ENCODE data around the gene TXNIP. TPM values are rescaled to one million over a fixed set of nuclear protein-coding genes. Genes with fewer than 3 reads are reported as not detected.

Gene TXNIP
- polyA plus RNA-seq, 1 of the 3 experiments (the other 2 are of a cell fraction): 44.6 TPM

DNA sequence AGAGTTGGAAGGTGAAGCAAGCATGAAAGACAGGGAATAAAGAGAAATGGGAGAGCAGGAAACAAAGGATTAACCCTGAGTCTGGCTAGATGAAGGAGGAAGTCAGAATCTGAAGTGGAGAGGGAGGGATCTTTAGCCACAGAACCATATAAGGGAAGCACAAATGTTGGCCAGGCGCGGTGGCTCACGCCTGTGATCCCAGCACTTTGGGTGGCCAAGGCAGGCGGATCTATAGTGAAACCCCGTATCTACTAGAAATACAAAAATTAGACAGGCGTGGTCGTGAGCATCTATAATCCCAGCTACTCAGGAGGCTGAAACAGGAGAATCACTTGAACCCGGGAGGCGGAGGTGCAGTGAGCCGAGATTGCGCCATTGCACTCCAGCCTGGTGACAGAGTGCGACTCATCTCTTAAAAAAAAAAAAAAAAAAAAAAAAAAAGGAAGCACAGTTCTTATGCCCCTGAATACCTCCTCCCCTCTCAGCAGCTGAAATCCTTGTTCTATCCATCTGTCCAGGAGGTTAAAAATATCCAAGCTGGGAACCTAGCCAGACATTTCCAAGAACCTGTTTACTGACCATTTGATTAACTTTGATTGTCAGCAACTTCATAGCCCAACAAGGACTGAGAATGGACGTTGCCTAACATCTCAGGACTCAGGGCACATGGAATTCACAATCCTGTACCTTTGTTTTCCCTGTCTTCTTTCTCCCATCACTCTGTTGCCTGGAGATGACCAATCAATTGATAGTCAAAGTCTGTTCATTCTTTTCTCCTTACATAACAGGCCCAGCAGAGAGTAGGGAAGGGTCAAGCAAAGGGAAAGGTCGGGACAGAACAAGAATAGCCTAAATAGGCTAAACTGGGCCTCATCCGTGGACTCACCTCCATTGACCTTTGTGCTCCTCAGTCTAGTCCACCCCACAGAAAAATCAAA, 10.6 kb downstream of the TXNIP start (continued):
- TF ChIP-seq, protein P1, sequence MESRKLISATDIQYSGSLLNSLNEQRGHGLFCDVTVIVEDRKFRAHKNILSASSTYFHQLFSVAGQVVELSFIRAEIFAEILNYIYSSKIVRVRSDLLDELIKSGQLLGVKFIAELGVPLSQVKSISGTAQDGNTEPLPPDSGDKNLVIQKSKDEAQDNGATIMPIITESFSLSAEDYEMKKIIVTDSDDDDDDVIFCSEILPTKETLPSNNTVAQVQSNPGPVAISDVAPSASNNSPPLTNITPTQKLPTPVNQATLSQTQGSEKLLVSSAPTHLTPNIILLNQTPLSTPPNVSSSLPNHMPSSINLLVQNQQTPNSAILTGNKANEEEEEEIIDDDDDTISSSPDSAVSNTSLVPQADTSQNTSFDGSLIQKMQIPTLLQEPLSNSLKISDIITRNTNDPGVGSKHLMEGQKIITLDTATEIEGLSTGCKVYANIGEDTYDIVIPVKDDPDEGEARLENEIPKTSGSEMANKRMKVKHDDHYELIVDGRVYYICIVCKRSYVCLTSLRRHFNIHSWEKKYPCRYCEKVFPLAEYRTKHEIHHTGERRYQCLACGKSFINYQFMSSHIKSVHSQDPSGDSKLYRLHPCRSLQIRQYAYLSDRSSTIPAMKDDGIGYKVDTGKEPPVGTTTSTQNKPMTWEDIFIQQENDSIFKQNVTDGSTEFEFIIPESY (IDR thresholded peaks at IDR 0.05; ENCODE audit: borderline replicate concordance, low read depth): no peak
- TF ChIP-seq TAF1 (IDR thresholded peaks at IDR 0.05; ENCODE audit: borderline replicate concordance, low read depth, low read length) (no peak), EP300 (IDR thresholded peaks at IDR 0.05; ENCODE audit: borderline replicate concordance in 1 of 2, low read depth in 1 of 2, low read length in 1 of 2) (no peak), MXI1 (IDR thresholded peaks at IDR 0.05; ENCODE audit: low read depth, low read length) (no peak), GATA2 (CRISPR knock-in tag; IDR thresholded peaks at IDR 0.05) (no peak), FOXM1 (IDR thresholded peaks at IDR 0.05; ENCODE audit: low read depth) (no peak), SIN3A (IDR thresholded peaks at IDR 0.05; ENCODE audit: borderline replicate concordance, low read depth, low read length) (no peak), ELF1 (IDR thresholded peaks at IDR 0.05) (no peak), EZH2phosphoT487 (IDR thresholded peaks at IDR 0.05; ENCODE audit: borderline replicate concordance, low read depth) (no peak), RFX5 (IDR thresholded peaks at IDR 0.05; ENCODE audit: low read length) (no peak), RXRA (IDR thresholded peaks at IDR 0.05; ENCODE audit: borderline replicate concordance, low read depth) (no peak; the same call in 1 of the 2 replicates), MEF2A (IDR thresholded peaks at IDR 0.05; ENCODE audit: borderline replicate concordance, low read depth) (peak; percentile 70; the same call in 1 of the 2 replicates), NFIC (IDR thresholded peaks at IDR 0.05; ENCODE audit: borderline replicate concordance) (peak; percentile 37; the same call in 1 of the 2 replicates), SMC3 (IDR thresholded peaks at IDR 0.05; ENCODE audit: low read depth, low read length) (no peak), RAD21 (IDR thresholded peaks at IDR 0.05; ENCODE audit: low read length) (no peak), CHD2 (IDR thresholded peaks at IDR 0.05; ENCODE audit: low read length, partially characterized antibody) (no peak)
- TF ChIP-seq, protein P2, sequence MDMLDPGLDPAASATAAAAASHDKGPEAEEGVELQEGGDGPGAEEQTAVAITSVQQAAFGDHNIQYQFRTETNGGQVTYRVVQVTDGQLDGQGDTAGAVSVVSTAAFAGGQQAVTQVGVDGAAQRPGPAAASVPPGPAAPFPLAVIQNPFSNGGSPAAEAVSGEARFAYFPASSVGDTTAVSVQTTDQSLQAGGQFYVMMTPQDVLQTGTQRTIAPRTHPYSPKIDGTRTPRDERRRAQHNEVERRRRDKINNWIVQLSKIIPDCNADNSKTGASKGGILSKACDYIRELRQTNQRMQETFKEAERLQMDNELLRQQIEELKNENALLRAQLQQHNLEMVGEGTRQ (IDR thresholded peaks at IDR 0.05; ENCODE audit: borderline replicate concordance, low read depth, low read length): no peak
- TF ChIP-seq, protein P3, sequence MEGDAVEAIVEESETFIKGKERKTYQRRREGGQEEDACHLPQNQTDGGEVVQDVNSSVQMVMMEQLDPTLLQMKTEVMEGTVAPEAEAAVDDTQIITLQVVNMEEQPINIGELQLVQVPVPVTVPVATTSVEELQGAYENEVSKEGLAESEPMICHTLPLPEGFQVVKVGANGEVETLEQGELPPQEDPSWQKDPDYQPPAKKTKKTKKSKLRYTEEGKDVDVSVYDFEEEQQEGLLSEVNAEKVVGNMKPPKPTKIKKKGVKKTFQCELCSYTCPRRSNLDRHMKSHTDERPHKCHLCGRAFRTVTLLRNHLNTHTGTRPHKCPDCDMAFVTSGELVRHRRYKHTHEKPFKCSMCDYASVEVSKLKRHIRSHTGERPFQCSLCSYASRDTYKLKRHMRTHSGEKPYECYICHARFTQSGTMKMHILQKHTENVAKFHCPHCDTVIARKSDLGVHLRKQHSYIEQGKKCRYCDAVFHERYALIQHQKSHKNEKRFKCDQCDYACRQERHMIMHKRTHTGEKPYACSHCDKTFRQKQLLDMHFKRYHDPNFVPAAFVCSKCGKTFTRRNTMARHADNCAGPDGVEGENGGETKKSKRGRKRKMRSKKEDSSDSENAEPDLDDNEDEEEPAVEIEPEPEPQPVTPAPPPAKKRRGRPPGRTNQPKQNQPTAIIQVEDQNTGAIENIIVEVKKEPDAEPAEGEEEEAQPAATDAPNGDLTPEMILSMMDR (IDR thresholded peaks at IDR 0.05): no peak
- TF ChIP-seq, protein P4, sequence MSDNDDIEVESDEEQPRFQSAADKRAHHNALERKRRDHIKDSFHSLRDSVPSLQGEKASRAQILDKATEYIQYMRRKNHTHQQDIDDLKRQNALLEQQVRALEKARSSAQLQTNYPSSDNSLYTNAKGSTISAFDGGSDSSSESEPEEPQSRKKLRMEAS (IDR thresholded peaks at IDR 0.05; ENCODE audit: low read depth): no peak
- TF ChIP-seq, protein P5, sequence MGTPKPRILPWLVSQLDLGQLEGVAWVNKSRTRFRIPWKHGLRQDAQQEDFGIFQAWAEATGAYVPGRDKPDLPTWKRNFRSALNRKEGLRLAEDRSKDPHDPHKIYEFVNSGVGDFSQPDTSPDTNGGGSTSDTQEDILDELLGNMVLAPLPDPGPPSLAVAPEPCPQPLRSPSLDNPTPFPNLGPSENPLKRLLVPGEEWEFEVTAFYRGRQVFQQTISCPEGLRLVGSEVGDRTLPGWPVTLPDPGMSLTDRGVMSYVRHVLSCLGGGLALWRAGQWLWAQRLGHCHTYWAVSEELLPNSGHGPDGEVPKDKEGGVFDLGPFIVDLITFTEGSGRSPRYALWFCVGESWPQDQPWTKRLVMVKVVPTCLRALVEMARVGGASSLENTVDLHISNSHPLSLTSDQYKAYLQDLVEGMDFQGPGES (IDR thresholded peaks at IDR 0.05; ENCODE audit: low read depth, low read length): no peak
- TF ChIP-seq, protein P6, sequence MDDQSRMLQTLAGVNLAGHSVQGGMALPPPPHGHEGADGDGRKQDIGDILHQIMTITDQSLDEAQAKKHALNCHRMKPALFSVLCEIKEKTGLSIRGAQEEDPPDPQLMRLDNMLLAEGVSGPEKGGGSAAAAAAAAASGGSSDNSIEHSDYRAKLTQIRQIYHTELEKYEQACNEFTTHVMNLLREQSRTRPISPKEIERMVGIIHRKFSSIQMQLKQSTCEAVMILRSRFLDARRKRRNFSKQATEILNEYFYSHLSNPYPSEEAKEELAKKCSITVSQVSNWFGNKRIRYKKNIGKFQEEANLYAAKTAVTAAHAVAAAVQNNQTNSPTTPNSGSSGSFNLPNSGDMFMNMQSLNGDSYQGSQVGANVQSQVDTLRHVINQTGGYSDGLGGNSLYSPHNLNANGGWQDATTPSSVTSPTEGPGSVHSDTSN (IDR thresholded peaks at IDR 0.05): peak; percentile 48; the same call in 1 of the 2 replicates
